Fibroblast of lung (primary cell): ENCODE measurements around the gene ARMC10. TPM values are rescaled to one million over a fixed set of nuclear protein-coding genes. Genes with fewer than 3 reads are reported as not detected.

Experiments used
- DNase-seq, 2 donors: peaks; one replicate each; pipeline versions ENCODE4 v3.0.0 to v3.0.0-alpha.2; 2010; ENCODE audit warnings: low read depth in 2 of 2
- H2AFZ ChIP-seq: 2 replicates; pipeline ENCODE4 v1.5.1; 2012; ENCODE audit warnings: low read length, control low read depth, inconsistent platforms
- H3K27ac ChIP-seq: 2 replicates; pipeline ENCODE4 v1.5.1; 2011; ENCODE audit warnings: low read length, control low read depth; ENCODE audit not compliant: insufficient read depth
- H3K27me3 ChIP-seq: 2 replicates; pipeline ENCODE4 v1.5.1; 2011; ENCODE audit warnings: mild to moderate bottlenecking, low read length; ENCODE audit not compliant: control insufficient read depth, insufficient read depth
- H3K36me3 ChIP-seq: 2 replicates; pipeline ENCODE4 v1.5.1; 2011; ENCODE audit warnings: low read length; ENCODE audit not compliant: control insufficient read depth, insufficient read depth
- H3K4me1 ChIP-seq: 2 replicates; pipeline ENCODE4 v1.5.1; 2011; ENCODE audit warnings: low read length; ENCODE audit not compliant: control insufficient read depth, insufficient read depth; ENCODE audit errors: extremely low read depth
- H3K4me2 ChIP-seq: 2 replicates; pipeline ENCODE4 v1.5.1; 2011; ENCODE audit warnings: low read length, control low read depth; ENCODE audit not compliant: insufficient read depth; ENCODE audit errors: extremely low read depth
- H3K4me3 ChIP-seq, 4 experiments: fragments of 200-600 bp in 1 of 4; sonication (generic) in 1 of 4; replicated peaks in 1 of 4; 2 replicates each; pipeline ENCODE4 v1.5.1; 2011 to 2016; ENCODE audit warnings: low read length in 4 of 4, low read depth in 3 of 4, mild to moderate bottlenecking in 3 of 4, control low read depth in 2 of 4, inconsistent platforms in 1 of 4, mixed read lengths in 1 of 4; ENCODE audit not compliant: insufficient read depth in 1 of 4; ENCODE audit errors: control extremely low read depth in 1 of 4
- H3K79me2 ChIP-seq: 2 replicates; pipeline ENCODE4 v1.5.1; 2012; ENCODE audit warnings: mild to moderate bottlenecking, low read length, inconsistent platforms; ENCODE audit not compliant: control insufficient read depth, insufficient read depth
- H3K9ac ChIP-seq: 2 replicates; pipeline ENCODE4 v1.5.1; 2011; ENCODE audit warnings: mild to moderate bottlenecking, low read length, control low read depth; ENCODE audit not compliant: insufficient read depth
- H3K9me3 ChIP-seq: 2 replicates; pipeline ENCODE4 v1.5.1; 2012; ENCODE audit warnings: low read depth, low read length; ENCODE audit not compliant: control insufficient read depth, insufficient read depth
- H4K20me1 ChIP-seq: 2 replicates; pipeline ENCODE4 v1.5.1; 2011; ENCODE audit warnings: low read length; ENCODE audit not compliant: control insufficient read depth, insufficient read depth; ENCODE audit errors: extremely low read depth
- CTCF ChIP-seq, 2 donors: IDR thresholded peaks in 1 of 2; conservative IDR thresholded peaks in 1 of 2; 1 replicate in 1 of 2; 2 replicates in 1 of 2; pipeline ENCODE4 v1.5.1; 2011 to 2012; ENCODE audit warnings: low read length in 2 of 2, control low read depth in 1 of 2, inconsistent platforms in 1 of 2, low read depth in 1 of 2, mild to moderate bottlenecking in 1 of 2
- EZH2 ChIP-seq: IDR thresholded peaks from 2 replicates; pipeline ENCODE4 v1.5.1; 2012; ENCODE audit warnings: low read length, control low read depth, mild to moderate bottlenecking; ENCODE audit errors: missing control alignments
- polyA plus RNA-seq, 2 donors: library from polyadenylated mRNA; depleted of rRNA in 1 of 2; stranded (reverse) in 1 of 2; unstranded in 1 of 2; fragments of >200 nt; gene quantifications; 2 replicates each; pipeline ENCODE4 v1.2.1, GENCODE V29; 2011 to 2012; ENCODE audit warnings: missing spikeins in 1 of 2
- total RNA-seq: library from RNA; depleted of rRNA; stranded (reverse); fragments of >200 nt; gene quantifications from 2 replicates; pipeline ENCODE4 v1.2.1, GENCODE V29; 2014

ARMC10 gene
- total and polyA plus RNA-seq, 2 donors (not counting 1 experiment from before 2014, with no cell fraction given), result 31.8 to 50.5 TPM

- H3K79me2 ChIP-seq, result no peaks in the 10 kb centered on the region
- no peaks in the 10 kb centered on the region for H3K36me3 ChIP-seq
- peak overlapping the region; percentile 32 for H3K4me2 ChIP-seq
- no peaks in the 10 kb centered on the region for H4K20me1 ChIP-seq
- H3K4me3 ChIP-seq, result no peak overlapping the region
- no peaks in the 10 kb centered on the region for H3K4me1 ChIP-seq
- H2AFZ ChIP-seq, result no peak overlapping the region
- H3K27me3 ChIP-seq, result no peaks in the 10 kb centered on the region
- DNase-seq, result peak; percentile 87 to 98
- H3K27ac ChIP-seq, result no peak overlapping the region
- no peaks in the 10 kb centered on the region for H3K9me3 ChIP-seq
- TF ChIP-seq CTCF (conservative IDR thresholded peaks at IDR 0.05 in 1 of 2, IDR thresholded peaks at IDR 0.05 in 1 of 2; ENCODE audit: low read depth in 1 of 2, low read length in 2 of 2), result no peak
- TF ChIP-seq EZH2, result no peak
- H3K9ac ChIP-seq, result no peak overlapping the region
Observed at GRCh38 chr7:103113164-103113563, 38.2 kb downstream of the ARMC10 start.

- no peaks in the 10 kb centered on the region for H3K27me3 ChIP-seq
- no peak overlapping the region for H2AFZ ChIP-seq
- H4K20me1 ChIP-seq, result no peaks in the 10 kb centered on the region
- H3K27ac ChIP-seq, result no peak overlapping the region
- H3K4me1 ChIP-seq, result no peaks in the 10 kb centered on the region
- H3K36me3 ChIP-seq, result no peaks in the 10 kb centered on the region
- no peak overlapping the region for H3K9ac ChIP-seq
- no peak for TF ChIP-seq CTCF (conservative IDR thresholded peaks at IDR 0.05 in 1 of 2, IDR thresholded peaks at IDR 0.05 in 1 of 2; ENCODE audit: low read depth in 1 of 2, low read length in 2 of 2)
- TF ChIP-seq EZH2, result no peak
- H3K4me3 ChIP-seq, result no peak overlapping the region
- no peak overlapping the region for H3K4me2 ChIP-seq
- no peak for DNase-seq
- H3K9me3 ChIP-seq, result no peaks in the 10 kb centered on the region
- H3K79me2 ChIP-seq, result no peaks in the 10 kb centered on the region
Observed at GRCh38 chr7:103114576-103115008, 39.7 kb downstream of the ARMC10 start.

- no peak for DNase-seq
- no peak overlapping the region for H3K9ac ChIP-seq
- no peaks in the 10 kb centered on the region for H3K4me1 ChIP-seq
Observed at GRCh38 chr7:103115771-103116170, 40.8 kb downstream of the ARMC10 start.

More at GRCh38 chr7:103115771-103116170, 40.8 kb downstream of the ARMC10 start:
- H4K20me1 ChIP-seq, result no peaks in the 10 kb centered on the region
- no peaks in the 10 kb centered on the region for H3K36me3 ChIP-seq
- H2AFZ ChIP-seq, result no peak overlapping the region
- no peaks in the 10 kb centered on the region for H3K27me3 ChIP-seq
- no peaks in the 10 kb centered on the region for H3K9me3 ChIP-seq
- TF ChIP-seq EZH2 (no peak), CTCF (conservative IDR thresholded peaks at IDR 0.05 in 1 of 2, IDR thresholded peaks at IDR 0.05 in 1 of 2; ENCODE audit: low read depth in 1 of 2, low read length in 2 of 2) (no peak)
- H3K4me2 ChIP-seq, result no peak overlapping the region
- H3K79me2 ChIP-seq, result no peaks in the 10 kb centered on the region
- H3K27ac ChIP-seq, result no peak overlapping the region
- no peak overlapping the region for H3K4me3 ChIP-seq
